Neural progenitor cell (in vitro differentiated cells): ENCODE results near the gene HIVEP2. TPM values are rescaled to one million over a fixed set of nuclear protein-coding genes. Genes with fewer than 3 reads are reported as not detected.

ENCODE experiments used
- DNase-seq: peaks from one replicate; pipeline ENCODE4 v3.0.0-alpha.2; 2016; ENCODE audit warnings: low spot score
- H2AFZ ChIP-seq: fragments of 200-600 bp; sonication (generic); replicated peaks from 2 replicates; pipeline ENCODE4 v1.6.1; 2016; ENCODE audit warnings: antibody characterized with exemption
- H3F3A ChIP-seq: fragments of 200-600 bp; sonication (generic); 2 replicates; pipeline ENCODE4 v1.6.1; 2016; ENCODE audit warnings: antibody characterized with exemption, low read depth
- H3K27ac ChIP-seq: fragments of 200-600 bp; sonication (generic); 2 replicates; pipeline ENCODE4 v1.5.1; 2016; ENCODE audit warnings: mild to moderate bottlenecking
- H3K27me3 ChIP-seq: fragments of 200-600 bp; sonication (generic); 2 replicates; pipeline ENCODE4 v1.6.1; 2016; ENCODE audit warnings: mild to moderate bottlenecking, moderate library complexity
- H3K36me3 ChIP-seq: fragments of 200-600 bp; sonication (generic); 2 replicates; pipeline ENCODE4 v1.5.1; 2016
- H3K4me1 ChIP-seq: fragments of 200-600 bp; sonication (generic); 2 replicates; pipeline ENCODE4 v1.6.1; 2016; ENCODE audit warnings: mixed run types
- H3K4me2 ChIP-seq: fragments of 200-600 bp; sonication (generic); 2 replicates; pipeline ENCODE4 v1.6.1; 2016
- H3K4me3 ChIP-seq: fragments of 200-600 bp; sonication (generic); 2 replicates; pipeline ENCODE4 v1.5.1; 2016
- H3K79me2 ChIP-seq: fragments of 200-600 bp; sonication (generic); 2 replicates; pipeline ENCODE4 v1.6.1; 2016; ENCODE audit warnings: low read depth
- H3K9ac ChIP-seq: fragments of 200-600 bp; sonication (generic); 2 replicates; pipeline ENCODE4 v1.6.1; 2016
- H3K9me3 ChIP-seq: fragments of 200-600 bp; sonication (generic); 2 replicates; pipeline ENCODE4 v1.5.1; 2016; ENCODE audit warnings: low read depth
- H4K20me1 ChIP-seq: fragments of 200-600 bp; sonication (generic); 2 replicates; pipeline ENCODE4 v1.6.1; 2016; ENCODE audit warnings: low read depth
- H3K27ac Mint-ChIP-seq: 3 replicates; pipeline ENCODE4 v1.8.0; 2021; ENCODE audit warnings: mixed read lengths
- H3K27me3 Mint-ChIP-seq: 2 replicates; pipeline ENCODE4 v1.8.0; 2022; ENCODE audit warnings: low read depth, mild to moderate bottlenecking, inconsistent platforms, moderate library complexity, mixed read lengths; ENCODE audit not compliant: insufficient read depth
- H3K36me3 Mint-ChIP-seq: 3 replicates; pipeline ENCODE4 v1.8.0; 2021; ENCODE audit warnings: mixed read lengths
- H3K4me1 Mint-ChIP-seq: 3 replicates; pipeline ENCODE4 v1.8.0; 2021; ENCODE audit warnings: mixed read lengths
- H3K4me3 Mint-ChIP-seq: 3 replicates; pipeline ENCODE4 v1.8.0; 2021; ENCODE audit warnings: mild to moderate bottlenecking, moderate library complexity, mixed read lengths
- H3K9me3 Mint-ChIP-seq: 3 replicates; pipeline ENCODE4 v1.8.0; 2020; ENCODE audit warnings: mixed read lengths
- EZH2 ChIP-seq: fragments of 200-600 bp; sonication (generic); IDR thresholded peaks from 2 replicates; pipeline ENCODE4 v1.6.1; 2017; ENCODE audit warnings: antibody characterized with exemption, mild to moderate bottlenecking, moderate library complexity
- EZH2phosphoT487 ChIP-seq: fragments of 200-600 bp; sonication (generic); IDR thresholded peaks from 2 replicates; pipeline ENCODE4 v1.6.1; 2017; ENCODE audit warnings: antibody characterized with exemption
- total RNA-seq: library from RNA; depleted of rRNA; stranded (reverse); fragments of >200 nt; gene quantifications from 2 replicates; pipeline ENCODE4 v1.2.3, GENCODE V29; 2015; ENCODE audit warnings: low replicate concordance
- TF ChIP-seq, protein P1 (sequence below): fragments of 200-600 bp; sonication (generic); IDR thresholded peaks from 2 replicates; pipeline ENCODE4 v1.5.1; 2017; ENCODE audit warnings: antibody characterized with exemption, mild to moderate bottlenecking

Gene HIVEP2
- total RNA-seq, 1 donor from 2014 or later: 2.1 TPM

DNA sequence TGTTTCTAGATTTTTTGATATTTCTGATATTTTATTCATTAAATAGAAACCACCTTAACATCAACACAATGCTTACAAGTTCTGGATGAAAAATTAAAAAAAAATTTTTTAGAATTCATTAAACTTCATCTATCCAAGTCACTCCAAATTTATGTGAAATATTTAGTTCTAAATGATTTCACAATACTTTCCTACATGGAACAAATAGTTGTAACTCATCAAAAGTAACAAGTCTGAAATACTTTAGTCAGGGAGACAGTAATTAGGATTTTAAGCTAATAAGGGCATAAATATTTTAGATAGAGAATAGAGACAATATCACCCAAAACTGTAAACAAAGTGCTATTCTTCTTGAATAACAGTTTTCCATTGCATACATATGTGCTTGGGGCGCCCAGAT is 147.8 kb downstream of the HIVEP2 start:
- H3F3A ChIP-seq: no peaks in the 10 kb centered on the region
- no peak overlapping the region for H3K4me2 ChIP-seq
- Mint-ChIP-seq H3K27ac (no peak overlapping the region), H3K36me3 (no peaks in the 10 kb centered on the region), H3K4me1 (no peaks in the 10 kb centered on the region), H3K27me3 (no peaks in the 10 kb centered on the region), H3K9me3 (no peaks in the 10 kb centered on the region), H3K4me3 (no peak overlapping the region)
- no peak overlapping the region for H3K27ac ChIP-seq
- no peaks in the 10 kb centered on the region for H4K20me1 ChIP-seq
- TF ChIP-seq, protein P1, sequence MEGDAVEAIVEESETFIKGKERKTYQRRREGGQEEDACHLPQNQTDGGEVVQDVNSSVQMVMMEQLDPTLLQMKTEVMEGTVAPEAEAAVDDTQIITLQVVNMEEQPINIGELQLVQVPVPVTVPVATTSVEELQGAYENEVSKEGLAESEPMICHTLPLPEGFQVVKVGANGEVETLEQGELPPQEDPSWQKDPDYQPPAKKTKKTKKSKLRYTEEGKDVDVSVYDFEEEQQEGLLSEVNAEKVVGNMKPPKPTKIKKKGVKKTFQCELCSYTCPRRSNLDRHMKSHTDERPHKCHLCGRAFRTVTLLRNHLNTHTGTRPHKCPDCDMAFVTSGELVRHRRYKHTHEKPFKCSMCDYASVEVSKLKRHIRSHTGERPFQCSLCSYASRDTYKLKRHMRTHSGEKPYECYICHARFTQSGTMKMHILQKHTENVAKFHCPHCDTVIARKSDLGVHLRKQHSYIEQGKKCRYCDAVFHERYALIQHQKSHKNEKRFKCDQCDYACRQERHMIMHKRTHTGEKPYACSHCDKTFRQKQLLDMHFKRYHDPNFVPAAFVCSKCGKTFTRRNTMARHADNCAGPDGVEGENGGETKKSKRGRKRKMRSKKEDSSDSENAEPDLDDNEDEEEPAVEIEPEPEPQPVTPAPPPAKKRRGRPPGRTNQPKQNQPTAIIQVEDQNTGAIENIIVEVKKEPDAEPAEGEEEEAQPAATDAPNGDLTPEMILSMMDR: no peak
- TF ChIP-seq EZH2 (no peak), EZH2phosphoT487 (no peak)
- no peak overlapping the region for H2AFZ ChIP-seq
- no peaks in the 10 kb centered on the region for H3K9me3 ChIP-seq
- no peak overlapping the region for H3K4me3 ChIP-seq
- H3K4me1 ChIP-seq: no peaks in the 10 kb centered on the region
- no peaks in the 10 kb centered on the region for H3K36me3 ChIP-seq
- no peak for DNase-seq
- no peak overlapping the region for H3K9ac ChIP-seq
- H3K79me2 ChIP-seq: no peaks in the 10 kb centered on the region
- H3K27me3 ChIP-seq: no peaks in the 10 kb centered on the region

DNA sequence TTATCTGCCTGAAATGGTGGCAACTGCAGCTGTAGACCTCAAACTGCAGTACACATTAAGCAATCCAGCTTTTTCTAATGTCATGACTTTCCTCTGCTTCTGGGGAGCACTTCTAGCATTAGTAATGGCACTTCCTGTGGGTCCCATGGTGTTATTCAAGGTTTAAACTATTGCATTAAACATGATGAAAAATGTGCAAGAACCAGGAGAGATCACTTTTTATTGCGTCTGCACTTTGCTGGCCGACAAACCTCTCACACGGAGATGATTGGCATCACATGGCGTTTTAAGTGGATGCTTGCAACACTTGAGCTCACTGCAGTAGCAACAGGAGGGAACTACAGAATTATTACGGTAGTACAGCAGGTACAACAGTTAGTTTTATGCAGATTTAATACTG is 148.4 kb downstream of the HIVEP2 start:
- no peaks in the 10 kb centered on the region for H3K4me1 Mint-ChIP-seq
- Histone ChIP-seq H3K27ac (no peak overlapping the region), H3K36me3 (no peaks in the 10 kb centered on the region), H3K27me3 (no peaks in the 10 kb centered on the region), H3K9ac (no peak overlapping the region), H3K4me3 (no peak overlapping the region), H3K9me3 (no peaks in the 10 kb centered on the region), H3K4me2 (no peak overlapping the region), H4K20me1 (no peaks in the 10 kb centered on the region), H3K4me1 (no peaks in the 10 kb centered on the region), H3F3A (no peaks in the 10 kb centered on the region), H2AFZ (no peak overlapping the region), H3K79me2 (no peaks in the 10 kb centered on the region)
- no peaks in the 10 kb centered on the region for H3K36me3 Mint-ChIP-seq
- H3K27ac Mint-ChIP-seq: no peak overlapping the region
- H3K9me3 Mint-ChIP-seq: no peaks in the 10 kb centered on the region
- DNase-seq: no peak
- H3K4me3 Mint-ChIP-seq: no peak overlapping the region
- TF ChIP-seq, protein P1: no peak
- TF ChIP-seq EZH2 (no peak), EZH2phosphoT487 (no peak)
- no peaks in the 10 kb centered on the region for H3K27me3 Mint-ChIP-seq

DNA sequence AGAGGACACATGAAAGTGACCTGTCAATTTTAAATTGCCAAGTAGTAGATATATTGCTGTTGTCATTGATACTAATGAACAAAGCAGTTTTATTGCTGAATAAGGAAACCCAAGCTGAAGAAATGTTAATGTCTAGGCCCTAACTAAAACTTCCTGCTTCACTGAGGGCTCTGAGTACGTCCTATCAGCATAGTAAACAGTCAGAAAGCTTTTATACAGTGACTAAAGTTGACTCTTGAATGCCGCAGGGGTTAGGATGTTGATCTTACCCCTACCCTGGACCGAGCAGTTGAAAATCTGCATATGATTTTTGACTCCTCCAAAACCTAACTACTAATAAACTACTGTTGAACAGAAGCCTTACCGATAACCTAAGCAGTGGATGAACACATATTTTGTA is 149.0 kb downstream of the HIVEP2 start:
- no peaks in the 10 kb centered on the region for H3K9me3 Mint-ChIP-seq
- H3K4me2 ChIP-seq: no peak overlapping the region
- no peak overlapping the region for H3K9ac ChIP-seq
- H3K27ac ChIP-seq: no peak overlapping the region
- no peaks in the 10 kb centered on the region for H3K9me3 ChIP-seq
- no peaks in the 10 kb centered on the region for H3K4me1 ChIP-seq
- no peaks in the 10 kb centered on the region for H3K36me3 ChIP-seq
- DNase-seq: no peak
- H3K4me3 ChIP-seq: no peak overlapping the region
- no peaks in the 10 kb centered on the region for H3K79me2 ChIP-seq
- TF ChIP-seq EZH2phosphoT487 (no peak), EZH2 (no peak)
- TF ChIP-seq, protein P1: no peak
- H3K36me3 Mint-ChIP-seq: no peaks in the 10 kb centered on the region
- H3K4me1 Mint-ChIP-seq: no peaks in the 10 kb centered on the region
- no peaks in the 10 kb centered on the region for H3K27me3 ChIP-seq
- H3K4me3 Mint-ChIP-seq: no peak overlapping the region
- no peaks in the 10 kb centered on the region for H3F3A ChIP-seq
- H3K27me3 Mint-ChIP-seq: no peaks in the 10 kb centered on the region
- H3K27ac Mint-ChIP-seq: no peak overlapping the region
- no peaks in the 10 kb centered on the region for H4K20me1 ChIP-seq
- H2AFZ ChIP-seq: no peak overlapping the region

DNA sequence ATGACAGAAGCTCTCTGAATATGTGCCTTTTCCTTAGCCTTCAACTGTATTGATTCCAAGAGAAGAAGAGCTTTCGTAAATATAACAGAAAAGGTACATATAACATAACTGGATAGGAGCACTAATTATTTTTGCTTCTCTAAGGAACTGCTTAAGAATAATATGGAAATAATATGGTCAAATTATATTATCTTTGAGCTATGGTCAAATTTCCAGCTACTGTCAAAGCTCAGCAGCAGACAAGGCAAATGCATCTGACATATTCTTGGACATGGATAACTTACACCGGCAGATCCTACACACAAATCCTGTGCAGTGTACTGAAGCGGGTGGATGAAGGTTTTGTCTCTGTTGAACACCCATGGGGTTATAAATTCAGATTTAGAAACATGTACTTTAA is 150.6 kb downstream of the HIVEP2 start:
- no peak overlapping the region for H2AFZ ChIP-seq
- no peaks in the 10 kb centered on the region for H3K36me3 Mint-ChIP-seq
- no peak overlapping the region for H3K4me2 ChIP-seq
- no peaks in the 10 kb centered on the region for H3K9me3 Mint-ChIP-seq
- no peak overlapping the region for H3K4me3 ChIP-seq
- no peak for DNase-seq
- H3K79me2 ChIP-seq: no peaks in the 10 kb centered on the region
- H3K27ac Mint-ChIP-seq: no peak overlapping the region
- H3K36me3 ChIP-seq: no peaks in the 10 kb centered on the region
- no peaks in the 10 kb centered on the region for H3K9me3 ChIP-seq
- no peak overlapping the region for H3K9ac ChIP-seq
- H3K27me3 Mint-ChIP-seq: no peaks in the 10 kb centered on the region
- H3K4me1 Mint-ChIP-seq: no peaks in the 10 kb centered on the region
- TF ChIP-seq EZH2phosphoT487 (no peak), EZH2 (no peak)
- TF ChIP-seq, protein P1: no peak
- H3F3A ChIP-seq: no peaks in the 10 kb centered on the region
- no peaks in the 10 kb centered on the region for H3K27me3 ChIP-seq
- H3K4me3 Mint-ChIP-seq: no peak overlapping the region
- H3K4me1 ChIP-seq: no peaks in the 10 kb centered on the region
- no peak overlapping the region for H3K27ac ChIP-seq
- no peaks in the 10 kb centered on the region for H4K20me1 ChIP-seq
